ENCODE results near the gene CAMK4. TPM values are rescaled to one million over a fixed set of nuclear protein-coding genes. Genes with fewer than 3 reads are reported as not detected.

CAMK4 gene
- total RNA-seq, 1 experiment from 2014 or later = not detected

GRCh38 chr5:111248571-111248970 lies 24.4 kb downstream of the CAMK4 start:
- POLR2A ChIA-PET (ENCODE audit: unreplicated experiment) = no interaction called here
- intact Hi-C loops (cut with micrococcal nuclease; ENCODE audit: unreplicated experiment) = no loop called here
- no peaks in the 10 kb centered on the region for H3K9me3 ChIP-seq (ENCODE audit: insufficient read depth, low read depth)
- H3K36me3 ChIP-seq (ENCODE audit: low read depth) = no peaks in the 10 kb centered on the region
- TF ChIP-seq, protein P1, sequence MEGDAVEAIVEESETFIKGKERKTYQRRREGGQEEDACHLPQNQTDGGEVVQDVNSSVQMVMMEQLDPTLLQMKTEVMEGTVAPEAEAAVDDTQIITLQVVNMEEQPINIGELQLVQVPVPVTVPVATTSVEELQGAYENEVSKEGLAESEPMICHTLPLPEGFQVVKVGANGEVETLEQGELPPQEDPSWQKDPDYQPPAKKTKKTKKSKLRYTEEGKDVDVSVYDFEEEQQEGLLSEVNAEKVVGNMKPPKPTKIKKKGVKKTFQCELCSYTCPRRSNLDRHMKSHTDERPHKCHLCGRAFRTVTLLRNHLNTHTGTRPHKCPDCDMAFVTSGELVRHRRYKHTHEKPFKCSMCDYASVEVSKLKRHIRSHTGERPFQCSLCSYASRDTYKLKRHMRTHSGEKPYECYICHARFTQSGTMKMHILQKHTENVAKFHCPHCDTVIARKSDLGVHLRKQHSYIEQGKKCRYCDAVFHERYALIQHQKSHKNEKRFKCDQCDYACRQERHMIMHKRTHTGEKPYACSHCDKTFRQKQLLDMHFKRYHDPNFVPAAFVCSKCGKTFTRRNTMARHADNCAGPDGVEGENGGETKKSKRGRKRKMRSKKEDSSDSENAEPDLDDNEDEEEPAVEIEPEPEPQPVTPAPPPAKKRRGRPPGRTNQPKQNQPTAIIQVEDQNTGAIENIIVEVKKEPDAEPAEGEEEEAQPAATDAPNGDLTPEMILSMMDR (conservative IDR thresholded peaks at IDR 0.05) = no peak
- no peak for TF ChIP-seq EZH2 (IDR thresholded peaks at IDR 0.05; ENCODE audit: low read depth)
- H3K27me3 ChIP-seq (ENCODE audit: insufficient read depth, low read depth) = no peaks in the 10 kb centered on the region
- no peak overlapping the region for H2AFZ ChIP-seq
- DNase-seq = no peak
- no peak overlapping the region for H3K27ac ChIP-seq
- CTCF ChIA-PET = no interaction called here
- no TSS peak for BruUV-seq (replicated peaks)
- H3F3A ChIP-seq (ENCODE audit: insufficient read depth, low read depth) = no peaks in the 10 kb centered on the region
- H3K9me2 ChIP-seq (ENCODE audit: insufficient read depth) = no peaks in the 10 kb centered on the region
- H3K4me2 ChIP-seq = no peak overlapping the region
- no peaks in the 10 kb centered on the region for H3K79me2 ChIP-seq (ENCODE audit: low read depth)
- H4K20me1 ChIP-seq (ENCODE audit: insufficient read depth) = no peaks in the 10 kb centered on the region
- H3K4me1 ChIP-seq (replicated peaks; ENCODE audit: insufficient read depth) = no peaks in the 10 kb centered on the region
- no peak overlapping the region for H3K4me3 ChIP-seq

DNA sequence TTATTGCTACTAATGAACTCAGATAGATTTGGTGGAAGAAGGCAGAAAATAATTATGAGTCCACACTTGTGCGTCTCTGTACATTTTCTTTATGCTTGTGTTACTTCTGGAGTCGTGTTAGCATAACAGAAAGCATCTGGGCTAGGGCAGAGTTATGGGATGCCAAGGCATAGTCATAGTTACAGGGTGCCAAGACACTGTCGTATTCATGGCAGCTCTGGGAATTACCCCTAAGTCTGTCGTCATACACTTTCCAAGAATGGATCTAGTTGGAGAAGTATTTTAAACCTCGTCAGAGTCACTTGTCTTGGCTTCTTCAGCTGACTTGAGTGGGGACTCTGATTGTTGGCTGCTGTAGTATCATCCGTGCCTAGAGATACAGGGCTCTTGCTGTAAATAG lies 27.7 kb downstream of the CAMK4 start:
- Histone ChIP-seq H2AFZ (no peak overlapping the region), H3K27ac (no peak overlapping the region), H4K20me1 (ENCODE audit: insufficient read depth) (no peaks in the 10 kb centered on the region), H3K9me2 (ENCODE audit: insufficient read depth) (no peaks in the 10 kb centered on the region), H3F3A (ENCODE audit: insufficient read depth, low read depth) (no peaks in the 10 kb centered on the region), H3K36me3 (ENCODE audit: low read depth) (no peaks in the 10 kb centered on the region), H3K27me3 (ENCODE audit: insufficient read depth, low read depth) (no peaks in the 10 kb centered on the region), H3K4me1 (replicated peaks; ENCODE audit: insufficient read depth) (no peaks in the 10 kb centered on the region), H3K79me2 (ENCODE audit: low read depth) (no peaks in the 10 kb centered on the region), H3K4me3 (no peak overlapping the region), H3K9me3 (ENCODE audit: insufficient read depth, low read depth) (no peaks in the 10 kb centered on the region), H3K4me2 (no peak overlapping the region)
- ChIA-PET POLR2A (ENCODE audit: unreplicated experiment) (no interaction called here), CTCF (no interaction called here)
- DNase-seq = no peak
- TF ChIP-seq EZH2 (IDR thresholded peaks at IDR 0.05; ENCODE audit: low read depth) = no peak
- TF ChIP-seq, protein P1 (conservative IDR thresholded peaks at IDR 0.05) = no peak
- no TSS peak for BruUV-seq (replicated peaks)
- intact Hi-C loops (cut with micrococcal nuclease; ENCODE audit: unreplicated experiment) = no loop called here

- H3K9me2 ChIP-seq (ENCODE audit: insufficient read depth) = no peaks in the 10 kb centered on the region
- no peak overlapping the region for H3K4me3 ChIP-seq
- H3K27ac ChIP-seq = no peak overlapping the region
- H4K20me1 ChIP-seq (ENCODE audit: insufficient read depth) = no peaks in the 10 kb centered on the region
- DNase-seq = no peak
- no TSS peak for BruUV-seq (replicated peaks)
- CTCF ChIA-PET = no interaction called here
- no peaks in the 10 kb centered on the region for H3K36me3 ChIP-seq (ENCODE audit: low read depth)
- no peaks in the 10 kb centered on the region for H3K79me2 ChIP-seq (ENCODE audit: low read depth)
- H2AFZ ChIP-seq = no peak overlapping the region
- no peak overlapping the region for H3K4me2 ChIP-seq
- H3F3A ChIP-seq (ENCODE audit: insufficient read depth, low read depth) = no peaks in the 10 kb centered on the region
- TF ChIP-seq EZH2 (IDR thresholded peaks at IDR 0.05; ENCODE audit: low read depth) = no peak
- TF ChIP-seq, protein P1 (conservative IDR thresholded peaks at IDR 0.05) = no peak
- POLR2A ChIA-PET (ENCODE audit: unreplicated experiment) = no interaction called here
- H3K4me1 ChIP-seq (replicated peaks; ENCODE audit: insufficient read depth) = no peaks in the 10 kb centered on the region
- H3K27me3 ChIP-seq (ENCODE audit: insufficient read depth, low read depth) = no peaks in the 10 kb centered on the region
- intact Hi-C loops (cut with micrococcal nuclease; ENCODE audit: unreplicated experiment) = no loop called here
- no peaks in the 10 kb centered on the region for H3K9me3 ChIP-seq (ENCODE audit: insufficient read depth, low read depth)
Measured at GRCh38 chr5:111252799-111253545, 28.8 kb downstream of the CAMK4 start.

All from PC-9 (cell line).